ENCODE results near the gene OAF. TPM values are rescaled to one million over a fixed set of nuclear protein-coding genes. Genes with fewer than 3 reads are reported as not detected.
"Not testable (repeated sequence)": the region's sequence is repeated elsewhere in the genome, so short reads cannot be mapped to it uniquely, and the experiment has no call there.

The OAF gene
- polyA plus RNA-seq, 2 of the 4 experiments (the other 2 are of a cell fraction) = 3.0 to 3.8 TPM

DNA sequence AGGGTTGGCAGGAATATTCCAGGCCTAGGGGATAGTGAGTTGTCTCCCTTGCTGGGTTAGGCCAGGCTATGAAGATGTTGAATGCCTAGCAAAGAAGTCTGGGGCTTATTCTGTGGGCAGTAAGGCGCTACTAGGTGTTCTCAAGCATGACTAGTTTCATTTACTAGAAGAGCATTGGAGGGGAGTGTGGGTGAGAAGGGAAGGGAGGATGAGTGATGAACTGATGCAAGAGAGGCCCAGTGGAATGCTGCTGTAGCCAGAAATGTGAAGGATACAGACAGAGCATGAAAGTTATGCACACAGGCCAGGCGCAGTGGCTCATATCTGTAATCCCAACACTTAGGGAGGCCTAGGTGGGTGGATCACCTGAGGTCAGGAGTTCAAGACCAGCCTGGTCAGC lies 62.6 kb downstream of the OAF start (continued):
- no peak for TF ChIP-seq RNF2 (IDR thresholded peaks at IDR 0.05; ENCODE audit: borderline replicate concordance, low read depth)
- TF ChIP-seq, protein P1, sequence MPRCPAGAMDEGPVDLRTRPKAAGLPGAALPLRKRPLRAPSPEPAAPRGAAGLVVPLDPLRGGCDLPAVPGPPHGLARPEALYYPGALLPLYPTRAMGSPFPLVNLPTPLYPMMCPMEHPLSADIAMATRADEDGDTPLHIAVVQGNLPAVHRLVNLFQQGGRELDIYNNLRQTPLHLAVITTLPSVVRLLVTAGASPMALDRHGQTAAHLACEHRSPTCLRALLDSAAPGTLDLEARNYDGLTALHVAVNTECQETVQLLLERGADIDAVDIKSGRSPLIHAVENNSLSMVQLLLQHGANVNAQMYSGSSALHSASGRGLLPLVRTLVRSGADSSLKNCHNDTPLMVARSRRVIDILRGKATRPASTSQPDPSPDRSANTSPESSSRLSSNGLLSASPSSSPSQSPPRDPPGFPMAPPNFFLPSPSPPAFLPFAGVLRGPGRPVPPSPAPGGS (IDR thresholded peaks at IDR 0.05) = no peak
- no peak for TF ChIP-seq CEBPB (IDR thresholded peaks at IDR 0.05)
- no peak for TF ChIP-seq NPAS2 (CRISPR knock-in tag; IDR thresholded peaks at IDR 0.05; ENCODE audit: borderline replicate concordance)
- no peak for TF ChIP-seq TP53 (CRISPR knock-in tag; IDR thresholded peaks at IDR 0.05)

DNA sequence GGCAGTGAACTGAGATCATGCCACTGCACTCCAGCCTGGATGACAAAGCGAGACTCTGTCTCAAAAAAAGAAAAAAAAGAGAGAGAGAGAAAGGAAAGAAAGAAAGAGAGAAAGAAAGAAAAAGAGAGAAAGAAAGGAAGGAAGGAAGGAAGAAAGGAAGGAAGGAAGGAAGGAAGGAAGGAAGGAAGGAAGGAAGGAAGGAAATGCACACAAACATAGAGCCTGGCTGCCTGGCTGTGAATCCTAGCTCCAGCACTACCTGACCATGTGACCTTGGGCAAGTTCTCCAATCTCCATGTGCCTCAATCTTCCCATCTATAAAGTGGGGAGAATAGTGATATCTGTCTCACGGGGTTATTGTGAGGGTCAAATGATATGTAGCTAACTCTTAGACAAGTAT lies 63.1 kb downstream of the OAF start:
- DNase-seq (ENCODE audit: low read depth in 1 of 2, low spot score in 1 of 2); POLR2A ChIA-PET; H3K27ac ChIP-seq; ATAC-seq; H3K4me3 ChIP-seq; H3K4me2 ChIP-seq; H3K9me3 ChIP-seq; FAIRE-seq; H3K4me1 ChIP-seq: not testable (repeated sequence)
- 60% methylated on average over 2 of the region's 2 CpGs for WGBS (ENCODE audit: missing lambda C conversion rate)
- CTCF ChIA-PET = interaction anchor here (1.1 kb wide), 1 partner anchor 30 kb away, joined by 6 read pairs; no protein-coding TSS in a partner anchor

DNA sequence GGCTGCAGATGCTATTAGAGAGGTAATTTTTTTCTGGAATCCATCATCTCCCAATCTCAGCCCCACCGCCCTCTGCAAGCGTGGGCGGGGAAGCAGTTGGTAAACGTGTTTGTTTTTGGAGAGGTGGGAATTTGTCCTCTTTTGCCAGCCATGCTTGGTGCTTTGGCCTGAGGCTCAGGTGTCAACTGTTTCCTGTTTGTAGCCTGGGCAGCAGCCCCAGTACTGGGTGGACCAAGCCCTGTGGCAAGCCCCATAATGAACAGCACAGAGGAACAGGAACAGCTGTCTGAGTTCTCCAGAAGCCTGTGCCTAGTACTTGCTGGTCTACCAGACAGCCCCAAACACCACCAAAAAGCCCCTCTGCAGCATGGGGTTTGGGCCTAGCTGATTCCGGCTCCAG lies 68.7 kb downstream of the OAF start:
- Histone ChIP-seq H3K9me3 (no peaks in the 10 kb centered on the region), H3K4me1 (no peaks in the 10 kb centered on the region), H3K4me3 (no peak overlapping the region), H3K27ac (no peak overlapping the region), H3K4me2 (no peak overlapping the region)
- no peak for FAIRE-seq
- POLR2A ChIA-PET = no interaction called here
- no peak for DNase-seq (ENCODE audit: low read depth in 1 of 2, low spot score in 1 of 2)
- CTCF ChIA-PET = interaction anchor here (2.5 kb wide), 1 partner anchor 20 kb away, joined by 13 read pairs; no protein-coding TSS in a partner anchor
- TF ChIP-seq, protein P2, sequence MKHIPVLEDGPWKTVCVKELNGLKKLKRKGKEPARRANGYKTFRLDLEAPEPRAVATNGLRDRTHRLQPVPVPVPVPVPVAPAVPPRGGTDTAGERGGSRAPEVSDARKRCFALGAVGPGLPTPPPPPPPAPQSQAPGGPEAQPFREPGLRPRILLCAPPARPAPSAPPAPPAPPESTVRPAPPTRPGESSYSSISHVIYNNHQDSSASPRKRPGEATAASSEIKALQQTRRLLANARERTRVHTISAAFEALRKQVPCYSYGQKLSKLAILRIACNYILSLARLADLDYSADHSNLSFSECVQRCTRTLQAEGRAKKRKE (CRISPR knock-in tag; IDR thresholded peaks at IDR 0.05; ENCODE audit: low read depth) = no peak
- no peak for ATAC-seq
- 71% methylated on average over 4 of the region's 5 CpGs for WGBS (ENCODE audit: missing lambda C conversion rate)

Other genes starting within 250 kb of the OAF start
- gene TRIM29, start 72.9 kb upstream of the OAF start, polyA plus RNA-seq (2011; rRNA removed) = 2.7 and 3.8 TPM in 2 replicates
- 2.5 to 3.6 TPM (median 3.1 TPM) in 3 replicates for gene TRIM29, start 72.9 kb upstream of the OAF start, polyA plus RNA-seq (2017; fragmentation: RNase III; extraction: RNeasy Plus Mini Kit Qiagen cat#74134 plus additional on column Dnase treatment)
- not detected in 2 replicates for gene POU2F3, start 29.1 kb downstream of the OAF start, polyA plus RNA-seq (2011; rRNA removed)
- gene POU2F3, start 29.1 kb downstream of the OAF start, polyA plus RNA-seq (2017; fragmentation: RNase III; extraction: RNeasy Plus Mini Kit Qiagen cat#74134 plus additional on column Dnase treatment) = not detected in 3 replicates
- gene TLCD5, start 114.3 kb downstream of the OAF start, polyA plus RNA-seq (2011; rRNA removed) = 12.9 TPM in 2 replicates
- 5.8 to 6.1 TPM (median 6.0 TPM) in 3 replicates for gene TLCD5, start 114.3 kb downstream of the OAF start, polyA plus RNA-seq (2017; fragmentation: RNase III; extraction: RNeasy Plus Mini Kit Qiagen cat#74134 plus additional on column Dnase treatment)
- 27.2 and 31.5 TPM in 2 replicates for gene ARHGEF12, start 125.4 kb downstream of the OAF start, polyA plus RNA-seq (2011; rRNA removed)
- 16.4 to 18.0 TPM (median 16.7 TPM) in 3 replicates for gene ARHGEF12, start 125.4 kb downstream of the OAF start, polyA plus RNA-seq (2017; fragmentation: RNase III; extraction: RNeasy Plus Mini Kit Qiagen cat#74134 plus additional on column Dnase treatment)

Measured in A549 (cell line).